ENCODE data around the gene CDADC1. TPM values are rescaled to one million over a fixed set of nuclear protein-coding genes. Genes with fewer than 3 reads are reported as not detected.

The CDADC1 gene
- total RNA-seq, 1 experiment from 2014 or later, result 7.6 TPM

DNA sequence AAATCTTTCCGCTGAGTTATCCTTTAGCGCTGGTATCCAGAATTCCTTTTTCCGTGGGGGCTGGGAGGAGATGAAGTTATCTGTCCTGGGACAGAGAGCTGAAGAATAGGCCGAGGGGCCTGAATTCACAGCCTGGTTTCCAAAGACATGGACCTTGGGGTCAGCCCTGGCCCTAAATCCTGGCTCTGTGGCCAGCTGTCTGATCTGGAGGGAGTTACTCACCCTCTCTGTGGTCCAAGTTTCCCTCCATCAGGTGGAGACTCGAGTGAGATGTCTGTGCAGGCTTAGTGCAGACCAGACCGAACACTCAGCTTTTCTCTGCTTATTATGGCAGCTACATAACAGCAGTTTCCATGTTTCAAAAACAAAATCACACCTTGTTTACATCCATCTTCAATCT lies 59.6 kb downstream of the CDADC1 start (continued):
- TF ChIP-seq EGR1 (IDR thresholded peaks at IDR 0.05; ENCODE audit: low read depth) (no peak), ZNF274 (IDR thresholded peaks at IDR 0.05; ENCODE audit: low read depth, low read length) (no peak), SIN3A (IDR thresholded peaks at IDR 0.05; ENCODE audit: low read depth) (no peak), ELF1 (IDR thresholded peaks at IDR 0.05; ENCODE audit: borderline replicate concordance, low read depth) (no peak)
- TF ChIP-seq, protein P1, sequence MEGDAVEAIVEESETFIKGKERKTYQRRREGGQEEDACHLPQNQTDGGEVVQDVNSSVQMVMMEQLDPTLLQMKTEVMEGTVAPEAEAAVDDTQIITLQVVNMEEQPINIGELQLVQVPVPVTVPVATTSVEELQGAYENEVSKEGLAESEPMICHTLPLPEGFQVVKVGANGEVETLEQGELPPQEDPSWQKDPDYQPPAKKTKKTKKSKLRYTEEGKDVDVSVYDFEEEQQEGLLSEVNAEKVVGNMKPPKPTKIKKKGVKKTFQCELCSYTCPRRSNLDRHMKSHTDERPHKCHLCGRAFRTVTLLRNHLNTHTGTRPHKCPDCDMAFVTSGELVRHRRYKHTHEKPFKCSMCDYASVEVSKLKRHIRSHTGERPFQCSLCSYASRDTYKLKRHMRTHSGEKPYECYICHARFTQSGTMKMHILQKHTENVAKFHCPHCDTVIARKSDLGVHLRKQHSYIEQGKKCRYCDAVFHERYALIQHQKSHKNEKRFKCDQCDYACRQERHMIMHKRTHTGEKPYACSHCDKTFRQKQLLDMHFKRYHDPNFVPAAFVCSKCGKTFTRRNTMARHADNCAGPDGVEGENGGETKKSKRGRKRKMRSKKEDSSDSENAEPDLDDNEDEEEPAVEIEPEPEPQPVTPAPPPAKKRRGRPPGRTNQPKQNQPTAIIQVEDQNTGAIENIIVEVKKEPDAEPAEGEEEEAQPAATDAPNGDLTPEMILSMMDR (IDR thresholded peaks at IDR 0.05 in 2 of 3, conservative IDR thresholded peaks at IDR 0.05 in 1 of 3; ENCODE audit: borderline replicate concordance in 1 of 3, insufficient read depth in 1 of 3, low read depth in 2 of 3, low read length in 2 of 3), result no peak

DNA sequence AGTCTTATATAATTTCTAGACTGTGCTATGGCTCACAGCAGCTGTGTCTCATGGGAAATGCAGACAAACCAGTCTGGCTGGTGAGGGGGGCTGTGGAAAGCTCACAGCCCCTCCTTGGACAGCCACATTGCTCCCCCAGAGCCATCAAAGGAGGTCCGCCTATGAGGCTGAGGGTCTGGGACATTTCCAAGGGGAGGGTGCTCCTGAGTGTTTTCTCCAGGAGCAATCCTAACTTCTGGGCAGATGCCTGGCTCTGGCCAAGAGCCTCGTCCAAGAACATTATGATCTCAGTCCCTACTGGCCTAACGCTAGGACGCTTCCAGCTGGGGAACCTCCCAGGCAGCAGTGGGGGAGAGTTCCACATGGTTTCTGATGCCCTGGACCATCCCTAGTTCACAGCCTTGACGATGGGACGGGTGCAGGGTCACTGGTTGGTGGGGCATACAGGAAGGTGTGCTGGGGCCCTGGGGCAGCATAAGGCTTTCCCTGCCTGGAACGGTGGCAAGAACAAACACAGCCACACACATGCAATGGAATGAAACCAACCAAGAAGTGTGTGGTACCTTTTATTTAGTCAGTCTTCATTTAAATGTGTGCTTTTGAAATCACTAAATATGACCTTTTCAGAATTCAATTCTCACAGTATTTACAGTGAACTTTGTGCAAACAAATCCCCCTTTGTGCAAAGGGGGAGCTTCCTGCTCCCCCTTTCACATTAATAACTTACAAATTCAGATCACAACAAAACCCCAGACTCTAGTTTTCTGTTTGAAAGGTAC lies 60.6 kb downstream of the CDADC1 start:
- H3K4me1 ChIP-seq (ENCODE audit: control insufficient read depth in 1 of 2, insufficient read depth in 2 of 2, low read length in 2 of 2), result peaks cover 7 to 12% of the 10 kb centered on the region in 2 experiments
- TF ChIP-seq POLR2AphosphoS5 (IDR thresholded peaks at IDR 0.05; ENCODE audit: low read depth, low read length) (no peak), CBX3 (IDR thresholded peaks at IDR 0.05; ENCODE audit: low read depth) (no peak), EZH2phosphoT487 (IDR thresholded peaks at IDR 0.05; ENCODE audit: borderline replicate concordance) (no peak), YY1 (IDR thresholded peaks at IDR 0.05; ENCODE audit: extremely low read depth, insufficient replicate concordance, low read depth, low read length) (no peak), SP1 (IDR thresholded peaks at IDR 0.05; ENCODE audit: low read depth) (no peak)
- TF ChIP-seq, protein P2, sequence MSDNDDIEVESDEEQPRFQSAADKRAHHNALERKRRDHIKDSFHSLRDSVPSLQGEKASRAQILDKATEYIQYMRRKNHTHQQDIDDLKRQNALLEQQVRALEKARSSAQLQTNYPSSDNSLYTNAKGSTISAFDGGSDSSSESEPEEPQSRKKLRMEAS (IDR thresholded peaks at IDR 0.05), result no peak
- CTCF ChIA-PET, result no interaction called here
- H3K9me2 ChIP-seq (ENCODE audit: insufficient read depth), result no peaks in the 10 kb centered on the region
- BruUV-seq (replicated peaks), result no TSS peak
- POLR2A ChIA-PET, result no interaction called here
- H3K27me3 ChIP-seq (ENCODE audit: insufficient read depth, low read length), result no peaks in the 10 kb centered on the region
- RAD21 ChIA-PET (ENCODE audit: low non-redundant PET in 1 of 2, low total read pairs in 2 of 2, uncharacterized antibody in 2 of 2, unreplicated experiment in 2 of 2), result no interaction called here
- no peaks in the 10 kb centered on the region for H3K36me3 ChIP-seq (ENCODE audit: control insufficient read depth in 1 of 2, insufficient read depth in 2 of 2, low read length in 2 of 2)
- H3K4me3 ChIP-seq (replicated peaks in 1 of 2; ENCODE audit: low read depth in 1 of 2, low read length in 2 of 2), result no peak overlapping the region
- H3K27ac ChIP-seq (ENCODE audit: low read depth, low read length), result no peak overlapping the region
- no peak overlapping the region for H2AFZ ChIP-seq (ENCODE audit: low read depth, low read length, poor library complexity, severe bottlenecking)
- intact Hi-C loops (cut with micrococcal nuclease), result no loop called here
- no peaks in the 10 kb centered on the region for H4K20me1 ChIP-seq (ENCODE audit: insufficient read depth)
- no peak overlapping the region for H3K9ac ChIP-seq (ENCODE audit: low read length)
- DNase-seq (ENCODE audit: low read depth, low spot score) (no peak), ATAC-seq (no peak)
- no peaks in the 10 kb centered on the region for H3K9me3 ChIP-seq (ENCODE audit: control insufficient read depth in 1 of 2, insufficient read depth in 1 of 2, low read depth in 1 of 2, low read length in 2 of 2)
- no peak overlapping the region for H3K4me2 ChIP-seq (ENCODE audit: low read length)
- H3K79me2 ChIP-seq (ENCODE audit: insufficient read depth, low read length), result no peaks in the 10 kb centered on the region
